ENCODE results near the gene MTUS2.

DNA sequence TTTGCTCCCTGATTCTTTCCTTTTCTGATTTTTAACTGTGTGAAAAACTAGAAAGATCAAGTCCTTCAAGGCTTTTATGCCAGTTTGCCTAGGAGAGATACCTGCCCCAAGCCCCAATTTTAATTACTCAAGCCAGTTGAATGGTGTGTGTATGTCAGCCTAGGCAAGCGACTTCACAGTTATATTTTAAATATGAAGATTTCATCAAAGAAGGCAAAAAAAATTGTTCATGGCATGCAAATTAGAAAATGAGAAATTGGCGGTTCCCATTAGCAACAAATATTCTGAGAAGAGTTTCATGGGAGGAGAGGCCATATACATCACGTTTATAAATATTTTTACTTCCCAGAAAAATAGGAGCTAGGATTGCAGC lies 607.8 kb downstream of the MTUS2 start:
- TF ChIP-seq CTCF (IDR thresholded peaks at IDR 0.05; ENCODE audit: poor library complexity), result no peak
- no peak for TF ChIP-seq EZH2 (IDR thresholded peaks at IDR 0.05; ENCODE audit: borderline replicate concordance)

All from hepatocyte (in vitro differentiated cells).